BLaER1 treated with 17β-estradiol and CSF1 and Interleukin-3, amounts not matched to agents 10 nM and 100 nM (cell line): ENCODE results near the gene MAPK4.

Experiments
- H3K27ac ChIP-seq, 11 experiments: shearing (Covaris generic); formaldehyde crosslinking; 2 replicates each; pipeline ENCODE4 v1.8.1; 2022
- H3K27me3 ChIP-seq, 11 experiments: shearing (Covaris generic); formaldehyde crosslinking; 2 replicates each; pipeline ENCODE4 v1.8.1; 2022
- H3K36me3 ChIP-seq, 11 experiments: shearing (Covaris generic); formaldehyde crosslinking; 2 replicates each; pipeline ENCODE4 v1.8.1; 2022
- H3K4me1 ChIP-seq, 10 experiments: shearing (Covaris generic); formaldehyde crosslinking; 2 replicates each; pipeline ENCODE4 v1.8.1; 2022
- H3K4me2 ChIP-seq, 11 experiments: shearing (Covaris generic); formaldehyde crosslinking; 2 replicates each; pipeline ENCODE4 v1.8.1; 2022
- H3K4me3 ChIP-seq, 10 experiments: shearing (Covaris generic); formaldehyde crosslinking; 2 replicates each; pipeline ENCODE4 v1.8.1; 2022
- H3K9ac ChIP-seq, 11 experiments: shearing (Covaris generic); formaldehyde crosslinking; 2 replicates each; pipeline ENCODE4 v1.8.1; 2022
- H3K9me3 ChIP-seq, 11 experiments: shearing (Covaris generic); formaldehyde crosslinking; replicated peaks in 1 of 11; 2 replicates each; pipeline ENCODE4 v1.8.1; 2022
- H4K20me1 ChIP-seq, 11 experiments: shearing (Covaris generic); formaldehyde crosslinking; 2 replicates each; pipeline ENCODE4 v1.8.1; 2022
- Cebpa-rat ChIP-seq, 11 experiments: shearing (Covaris generic); IDR thresholded peaks; 2 replicates each; pipeline ENCODE4 v1.8.1; 2022

MAPK4 gene

GRCh38 chr18:50747849-50748242, 188.0 kb downstream of the MAPK4 start:
- no peak overlapping the region for H3K4me3 ChIP-seq
- H3K4me2 ChIP-seq: no peak overlapping the region
- H3K4me1 ChIP-seq: peaks cover 0 to 18% (median 0%) of the 10 kb centered on the region in 10 experiments; a peak in 6 of 20 replicates
- H3K27me3 ChIP-seq: no peaks in the 10 kb centered on the region
- no peak overlapping the region for H3K9ac ChIP-seq
- no peak for TF ChIP-seq Cebpa-rat (IDR thresholded peaks at IDR 0.05)
- H3K36me3 ChIP-seq: no peaks in the 10 kb centered on the region
- H3K9me3 ChIP-seq: peaks cover 0 to 16% (median 10%) of the 10 kb centered on the region in 11 experiments; a peak in 16 of 22 replicates
- no peak overlapping the region for H3K27ac ChIP-seq
- no peaks in the 10 kb centered on the region for H4K20me1 ChIP-seq

- Histone ChIP-seq H3K4me3 (no peak overlapping the region), H3K36me3 (no peaks in the 10 kb centered on the region), H3K27ac (no peak overlapping the region), H4K20me1 (no peaks in the 10 kb centered on the region), H3K4me2 (no peak overlapping the region), H3K9ac (no peak overlapping the region), H3K9me3 (peaks cover 0 to 13% (median 8%) of the 10 kb centered on the region in 11 experiments; a peak in 10 of 22 replicates), H3K4me1 (peaks cover 0 to 12% (median 0%) of the 10 kb centered on the region in 10 experiments; a peak in 6 of 20 replicates), H3K27me3 (no peaks in the 10 kb centered on the region)
- no peak for TF ChIP-seq Cebpa-rat (IDR thresholded peaks at IDR 0.05)
Measured at GRCh38 chr18:50748243-50749229, 188.6 kb downstream of the MAPK4 start.

GRCh38 chr18:50749421-50749820, 189.5 kb downstream of the MAPK4 start:
- Histone ChIP-seq H3K9ac (no peak overlapping the region), H3K4me2 (no peak overlapping the region), H3K4me3 (no peak overlapping the region), H3K4me1 (peaks cover 0 to 4% (median 0%) of the 10 kb centered on the region in 10 experiments; a peak in 4 of 20 replicates), H4K20me1 (no peaks in the 10 kb centered on the region), H3K27me3 (no peaks in the 10 kb centered on the region), H3K36me3 (no peaks in the 10 kb centered on the region), H3K27ac (no peak overlapping the region), H3K9me3 (peaks cover 0 to 18% (median 11%) of the 10 kb centered on the region in 11 experiments; a peak in 13 of 22 replicates)
- no peak for TF ChIP-seq Cebpa-rat (IDR thresholded peaks at IDR 0.05)

- peaks cover 0 to 20% (median 13%) of the 10 kb centered on the region in 11 experiments; a peak in 15 of 22 replicates for H3K9me3 ChIP-seq
- no peak for TF ChIP-seq Cebpa-rat (IDR thresholded peaks at IDR 0.05)
- H3K4me2 ChIP-seq: no peak overlapping the region
- H3K27me3 ChIP-seq: no peaks in the 10 kb centered on the region
- H3K4me3 ChIP-seq: no peak overlapping the region
- no peaks in the 10 kb centered on the region for H4K20me1 ChIP-seq
- no peak overlapping the region for H3K27ac ChIP-seq
- no peak overlapping the region for H3K9ac ChIP-seq
- H3K36me3 ChIP-seq: no peaks in the 10 kb centered on the region
- H3K4me1 ChIP-seq: no peaks in the 10 kb centered on the region
Measured at GRCh38 chr18:50749945-50750344, 190.1 kb downstream of the MAPK4 start.

GRCh38 chr18:50750546-50750945, 190.7 kb downstream of the MAPK4 start:
- no peak overlapping the region for H3K9ac ChIP-seq
- H3K27ac ChIP-seq: no peak overlapping the region
- H3K4me1 ChIP-seq: no peaks in the 10 kb centered on the region
- peaks cover 0 to 23% (median 14%) of the 10 kb centered on the region in 11 experiments; a peak in 15 of 22 replicates for H3K9me3 ChIP-seq
- no peak for TF ChIP-seq Cebpa-rat (IDR thresholded peaks at IDR 0.05)
- no peaks in the 10 kb centered on the region for H4K20me1 ChIP-seq
- no peaks in the 10 kb centered on the region for H3K27me3 ChIP-seq
- H3K4me3 ChIP-seq: no peak overlapping the region
- no peaks in the 10 kb centered on the region for H3K36me3 ChIP-seq
- no peak overlapping the region for H3K4me2 ChIP-seq

GRCh38 chr18:50751490-50751889, 191.6 kb downstream of the MAPK4 start:
- Histone ChIP-seq H3K4me3 (no peak overlapping the region), H3K9me3 (peaks cover 0 to 23% (median 14%) of the 10 kb centered on the region in 11 experiments; a peak in 15 of 22 replicates), H3K27me3 (no peaks in the 10 kb centered on the region), H3K4me2 (no peak overlapping the region), H4K20me1 (no peaks in the 10 kb centered on the region), H3K9ac (no peak overlapping the region), H3K4me1 (no peaks in the 10 kb centered on the region), H3K36me3 (no peaks in the 10 kb centered on the region), H3K27ac (no peak overlapping the region)
- TF ChIP-seq Cebpa-rat (IDR thresholded peaks at IDR 0.05): no peak

GRCh38 chr18:50751947-50752346, 192.1 kb downstream of the MAPK4 start:
- no peak overlapping the region for H3K27ac ChIP-seq

GRCh38 chr18:50753311-50753710, 193.4 kb downstream of the MAPK4 start:
- peaks cover 0 to 16% (median 8%) of the 10 kb centered on the region in 11 experiments; a peak in 15 of 22 replicates for H3K9me3 ChIP-seq
- H3K27ac ChIP-seq: no peak overlapping the region
- H3K4me1 ChIP-seq: no peaks in the 10 kb centered on the region
- no peak for TF ChIP-seq Cebpa-rat (IDR thresholded peaks at IDR 0.05)
- no peak overlapping the region for H3K4me2 ChIP-seq
- H3K4me3 ChIP-seq: no peak overlapping the region
- no peak overlapping the region for H3K9ac ChIP-seq
- no peaks in the 10 kb centered on the region for H3K27me3 ChIP-seq
- H3K36me3 ChIP-seq: no peaks in the 10 kb centered on the region
- H4K20me1 ChIP-seq: no peaks in the 10 kb centered on the region

More at GRCh38 chr18:50751947-50752346, 192.1 kb downstream of the MAPK4 start:
- peaks cover 0 to 23% (median 14%) of the 10 kb centered on the region in 11 experiments; a peak in 15 of 22 replicates for H3K9me3 ChIP-seq
- no peak for TF ChIP-seq Cebpa-rat (IDR thresholded peaks at IDR 0.05)
- no peaks in the 10 kb centered on the region for H4K20me1 ChIP-seq
- no peaks in the 10 kb centered on the region for H3K27me3 ChIP-seq
- H3K4me3 ChIP-seq: no peak overlapping the region
- H3K4me2 ChIP-seq: no peak overlapping the region
- no peaks in the 10 kb centered on the region for H3K4me1 ChIP-seq
- no peaks in the 10 kb centered on the region for H3K36me3 ChIP-seq
- H3K9ac ChIP-seq: no peak overlapping the region

GRCh38 chr18:50754297-50754696, 194.4 kb downstream of the MAPK4 start:
- Histone ChIP-seq H3K27me3 (no peaks in the 10 kb centered on the region), H3K36me3 (no peaks in the 10 kb centered on the region), H4K20me1 (no peaks in the 10 kb centered on the region), H3K4me2 (no peak overlapping the region), H3K4me3 (no peak overlapping the region), H3K27ac (no peak overlapping the region), H3K4me1 (no peaks in the 10 kb centered on the region), H3K9ac (no peak overlapping the region), H3K9me3 (peaks cover 0 to 15% (median 7%) of the 10 kb centered on the region in 11 experiments; a peak in 10 of 22 replicates)
- no peak for TF ChIP-seq Cebpa-rat (IDR thresholded peaks at IDR 0.05)
